Ecto neural progenitor cell (in vitro differentiated cells): ENCODE results near the gene GRM7.

Source experiments
- DNase-seq: peaks from one replicate; pipeline ENCODE4 v3.0.0-alpha.2; 2018; ENCODE audit warnings: low spot score

GRM7 gene

GRCh38 chr3:7581831-7582230 lies 720.9 kb downstream of the GRM7 start:
- no peak for DNase-seq

- no peak for DNase-seq
Measured at GRCh38 chr3:7585052-7585451, 724.1 kb downstream of the GRM7 start.

GRCh38 chr3:7588236-7588635 lies 727.3 kb downstream of the GRM7 start:
- DNase-seq = no peak

- DNase-seq = no peak
Measured at GRCh38 chr3:7589526-7589925, 728.6 kb downstream of the GRM7 start.

GRCh38 chr3:7602297-7602696 lies 741.4 kb downstream of the GRM7 start:
- no peak for DNase-seq

GRCh38 chr3:7607083-7607482 lies 746.2 kb downstream of the GRM7 start:
- no peak for DNase-seq

- DNase-seq = no peak
Measured at GRCh38 chr3:7607676-7608075, 746.8 kb downstream of the GRM7 start.

GRCh38 chr3:7610634-7611033 lies 749.7 kb downstream of the GRM7 start:
- no peak for DNase-seq

GRCh38 chr3:7615043-7615442 lies 754.1 kb downstream of the GRM7 start:
- DNase-seq = no peak

GRCh38 chr3:7618606-7619005 lies 757.7 kb downstream of the GRM7 start:
- no peak for DNase-seq

GRCh38 chr3:7620401-7620800 lies 759.5 kb downstream of the GRM7 start:
- no peak for DNase-seq

- no peak for DNase-seq
Measured at GRCh38 chr3:7621046-7621630, 760.2 kb downstream of the GRM7 start.

GRCh38 chr3:7621651-7622050 lies 760.7 kb downstream of the GRM7 start:
- no peak for DNase-seq

GRCh38 chr3:7625021-7625420 lies 764.1 kb downstream of the GRM7 start:
- DNase-seq = no peak

- DNase-seq = no peak
Measured at GRCh38 chr3:7630351-7630911, 769.5 kb downstream of the GRM7 start.

- no peak for DNase-seq
Measured at GRCh38 chr3:7630925-7631324, 770.0 kb downstream of the GRM7 start.

- DNase-seq = no peak
Measured at GRCh38 chr3:7632305-7632704, 771.4 kb downstream of the GRM7 start.

GRCh38 chr3:7637694-7638093 lies 776.8 kb downstream of the GRM7 start:
- no peak for DNase-seq

GRCh38 chr3:7638103-7638502 lies 777.2 kb downstream of the GRM7 start:
- no peak for DNase-seq

GRCh38 chr3:7640787-7641186 lies 779.9 kb downstream of the GRM7 start:
- DNase-seq = no peak

GRCh38 chr3:7646851-7647250 lies 785.9 kb downstream of the GRM7 start:
- DNase-seq = no peak

GRCh38 chr3:7650466-7650865 lies 789.6 kb downstream of the GRM7 start:
- DNase-seq = no peak

- DNase-seq = no peak
Measured at GRCh38 chr3:7651274-7651673, 790.4 kb downstream of the GRM7 start.
